HG03066 (cell line): ENCODE data around the gene KRT27.
"Not testable (repeated sequence)": the region's sequence is repeated elsewhere in the genome, so short reads cannot be mapped to it uniquely, and the experiment has no call there.

ENCODE experiments used
- ATAC-seq: cut with Tn5 transposase; IDR thresholded peaks from one replicate; pipeline ENCODE4 v1.9.1; 2021; ENCODE audit warnings: low read depth; ENCODE audit not compliant: unreplicated experiment

KRT27 gene

DNA sequence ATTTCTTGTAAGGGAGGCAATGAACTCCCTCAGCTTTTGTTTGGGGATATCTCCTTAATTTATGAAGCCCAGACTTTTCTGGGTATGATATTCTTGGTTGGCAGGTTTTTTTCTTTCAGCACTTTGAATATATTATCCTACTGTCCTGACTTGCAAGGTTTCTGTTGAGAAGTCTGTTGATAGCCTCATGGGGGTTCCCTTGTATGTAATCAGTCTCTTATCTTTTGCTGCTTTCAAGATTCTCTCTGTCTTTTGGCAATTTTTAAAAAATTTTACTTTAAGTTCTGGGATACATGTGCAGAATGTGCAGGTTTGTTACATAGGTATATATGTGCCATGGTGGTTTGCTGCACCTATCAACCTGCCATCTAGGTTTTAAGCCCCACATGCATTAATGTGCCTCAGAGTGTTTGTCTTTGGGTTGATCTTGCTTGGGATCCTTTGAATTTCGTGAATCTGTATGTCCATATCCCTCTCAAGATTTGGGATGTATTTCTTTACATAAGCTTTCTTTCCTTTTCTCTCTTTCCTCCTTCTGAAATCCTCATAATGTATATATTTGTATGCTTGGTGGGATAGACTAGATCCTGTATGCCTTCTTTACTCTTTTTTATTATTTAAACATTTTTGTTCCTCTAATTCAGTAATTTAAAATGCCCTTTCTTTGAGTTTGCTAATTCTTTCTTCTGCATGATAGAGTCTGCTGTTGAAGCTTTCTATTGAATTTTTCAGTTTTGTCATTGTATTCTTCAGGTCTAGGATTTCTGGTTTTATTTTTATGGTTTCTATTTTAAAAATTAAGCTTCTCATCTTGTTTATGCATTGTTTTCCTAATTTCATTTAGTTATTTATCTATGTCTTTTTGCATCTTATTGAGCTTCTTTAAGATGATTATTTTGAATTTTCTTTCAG lies 22.0 kb downstream of the KRT27 start:
- ATAC-seq: no peak

DNA sequence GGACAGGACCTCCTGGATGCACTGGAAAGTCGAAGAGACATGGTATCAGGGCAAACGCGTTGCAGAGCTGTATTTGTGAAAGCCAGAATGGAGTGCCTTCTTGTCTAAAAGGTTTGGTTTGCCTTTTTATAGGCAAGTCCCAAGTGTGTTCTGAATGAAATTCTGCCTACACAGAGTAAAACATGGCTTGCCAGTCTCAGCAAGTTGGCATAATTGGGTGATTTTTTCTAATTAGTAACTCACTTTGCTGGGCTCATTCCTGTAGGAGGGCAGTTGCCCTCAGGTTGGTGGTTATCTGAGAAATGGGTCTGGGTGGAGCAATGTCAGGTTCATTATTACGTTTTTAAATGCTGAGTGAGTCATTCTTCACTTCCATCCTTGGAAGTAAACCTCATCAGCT lies 27.1 kb downstream of the KRT27 start, which contains the start of gene KRT25:
Gene KRT25 (minus strand): TSS at position 101 of the 400 bp plus-strand sequence. CDS start 60 bp downstream, at position 41.
- ATAC-seq: no peak

DNA sequence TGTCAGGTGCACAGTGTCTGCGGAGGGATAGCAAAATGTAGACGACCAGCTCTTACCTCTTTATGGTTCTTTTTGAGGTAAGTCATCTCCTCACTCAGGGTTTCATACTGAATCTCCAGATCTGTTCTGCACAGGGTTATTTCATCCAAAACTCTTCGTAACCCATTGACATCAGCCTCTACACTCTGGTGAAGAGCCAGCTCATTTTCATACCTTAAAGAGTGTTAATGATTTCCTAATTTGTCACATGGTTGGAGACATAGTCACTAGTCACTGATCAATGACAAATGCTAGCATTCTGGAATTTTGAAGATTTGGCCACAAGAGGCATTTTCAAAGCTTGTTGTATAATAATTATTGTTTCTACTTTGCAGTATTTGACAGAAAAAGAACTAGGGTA lies 28.5 kb downstream of the KRT27 start:
- no peak for ATAC-seq

DNA sequence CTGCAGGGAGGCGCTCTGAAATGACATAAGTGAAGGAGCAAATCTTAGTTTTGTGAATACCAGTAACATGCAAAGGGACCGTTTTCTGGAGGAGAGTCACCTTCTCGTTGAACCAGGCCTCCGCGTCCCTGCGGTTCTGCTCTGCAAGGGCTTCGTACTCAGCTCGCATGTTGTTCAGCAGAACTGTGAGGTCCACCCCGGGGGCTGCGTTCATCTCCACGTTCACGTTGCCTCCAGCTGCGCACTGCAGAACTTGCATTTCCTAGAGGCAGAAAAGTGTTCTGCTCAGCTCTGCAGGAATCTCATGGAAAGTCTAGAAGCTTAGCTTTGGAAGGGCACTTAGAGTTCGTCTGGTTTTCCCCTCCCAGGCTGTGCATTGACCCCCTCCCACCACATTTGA lies 31.3 kb downstream of the KRT27 start:
- no peak for ATAC-seq

DNA sequence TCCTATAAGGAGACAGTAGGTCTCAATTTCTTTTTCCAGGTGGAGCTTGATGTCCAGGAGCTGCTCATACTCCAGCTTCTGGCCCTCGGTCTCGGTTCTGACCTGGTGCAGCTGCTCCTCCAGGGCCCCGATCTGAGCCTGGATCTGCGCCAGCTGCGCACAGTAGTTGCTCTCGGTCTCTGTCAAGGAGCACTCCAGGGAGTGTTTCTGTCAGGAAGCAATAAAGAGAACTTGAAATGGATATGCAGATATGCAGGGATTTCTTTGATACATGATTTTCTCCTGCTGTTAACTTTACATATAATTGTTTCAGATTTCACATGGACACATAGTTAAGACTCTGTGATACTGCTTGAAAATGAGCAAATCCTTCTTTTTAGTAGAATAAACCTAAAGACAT lies 32.0 kb downstream of the KRT27 start:
- no peak for ATAC-seq

DNA sequence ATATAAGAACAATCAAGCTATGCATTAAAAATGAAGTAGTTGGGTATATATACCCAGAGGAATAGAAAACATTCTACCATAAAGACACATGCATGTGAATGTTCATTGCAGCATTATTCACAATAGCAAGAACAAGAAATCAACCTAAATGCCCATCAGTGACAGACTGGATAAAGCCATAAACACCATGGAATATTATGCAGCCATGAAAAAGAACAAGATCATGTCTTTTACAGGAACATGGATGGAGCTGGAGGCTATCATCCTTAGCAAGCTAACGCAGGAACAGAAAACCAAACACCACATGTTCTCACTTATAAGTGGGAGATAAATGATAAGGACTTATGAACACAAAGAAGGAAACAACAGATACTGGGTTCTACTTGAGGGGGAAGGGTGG lies 33.7 kb downstream of the KRT27 start:
- ATAC-seq: not testable (repeated sequence)

DNA sequence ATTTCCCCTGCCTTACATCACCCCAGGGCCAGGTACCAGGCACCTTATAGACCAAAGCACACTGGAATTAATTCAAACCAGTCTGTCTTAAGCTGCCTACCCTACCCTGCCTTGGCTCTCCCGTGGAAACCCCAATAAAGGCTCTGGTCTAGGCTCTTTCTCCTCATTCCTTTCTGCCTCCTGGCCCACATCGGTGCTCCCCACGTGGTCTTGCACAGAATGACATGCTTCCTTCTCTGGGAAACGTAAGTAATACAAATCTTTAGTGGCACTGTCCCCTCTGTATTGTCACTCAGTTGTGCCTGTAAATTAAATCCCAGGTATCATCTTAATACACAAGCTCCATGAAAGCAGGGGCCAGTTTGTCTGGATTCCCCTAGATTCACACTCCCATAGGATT lies 43.8 kb downstream of the KRT27 start:
- ATAC-seq: no peak

DNA sequence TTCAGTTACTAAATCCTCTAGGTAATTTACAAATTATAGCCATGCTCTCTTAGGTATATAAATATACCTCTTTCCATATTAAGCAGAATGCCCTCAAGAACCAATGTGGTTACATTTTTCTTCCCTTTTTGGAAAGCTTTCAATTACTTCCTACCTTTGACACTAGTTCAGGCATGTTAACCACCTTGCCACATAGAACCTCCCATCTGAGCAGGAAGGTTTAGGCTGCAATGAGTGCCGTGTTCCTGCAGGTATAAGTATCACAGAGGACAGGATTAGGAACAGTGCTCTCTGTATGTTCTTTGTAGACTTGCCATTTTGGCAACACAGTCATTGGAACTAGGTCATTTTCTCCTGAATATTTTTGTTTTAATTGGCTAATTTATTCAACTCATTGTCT lies 47.3 kb downstream of the KRT27 start:
- ATAC-seq: no peak

DNA sequence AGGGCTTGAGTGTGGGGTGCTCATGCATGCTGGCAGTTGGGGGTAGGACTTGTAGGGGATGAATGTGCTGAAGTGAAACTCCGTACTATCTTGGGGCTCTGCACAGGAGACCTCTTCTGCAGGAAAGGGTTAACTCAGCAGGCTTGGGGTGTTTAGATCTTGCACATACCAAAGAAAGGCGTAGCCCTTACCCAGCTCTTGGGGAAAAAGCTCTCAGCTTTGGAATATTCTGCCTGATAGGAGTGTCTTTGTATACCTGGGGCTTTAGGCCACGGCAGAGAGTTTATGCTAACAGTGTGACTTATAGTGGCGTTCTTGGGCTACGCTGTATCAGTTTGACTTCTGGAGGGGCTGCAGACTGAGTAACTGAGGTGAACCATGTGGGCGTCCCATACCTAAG lies 48.3 kb downstream of the KRT27 start:
- no peak for ATAC-seq

DNA sequence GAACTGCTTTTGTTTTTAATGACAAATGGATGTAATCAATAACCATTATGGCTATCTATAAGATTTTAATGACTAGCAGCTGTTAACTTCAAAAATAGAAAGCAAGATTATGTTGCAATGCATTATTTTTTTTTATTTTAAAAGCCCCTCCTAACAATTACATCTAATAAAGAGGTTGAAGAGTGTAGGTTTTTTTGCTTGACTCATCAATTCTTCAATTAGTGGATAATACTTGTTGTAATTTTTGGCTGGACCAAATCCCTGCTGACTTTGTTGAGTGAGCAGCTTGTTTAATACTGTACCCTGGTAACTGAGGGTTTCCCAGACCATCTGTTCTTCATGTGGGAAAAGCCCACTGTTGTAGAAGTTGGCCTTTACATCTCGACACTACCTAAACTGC lies 51.4 kb downstream of the KRT27 start:
- no peak for ATAC-seq

DNA sequence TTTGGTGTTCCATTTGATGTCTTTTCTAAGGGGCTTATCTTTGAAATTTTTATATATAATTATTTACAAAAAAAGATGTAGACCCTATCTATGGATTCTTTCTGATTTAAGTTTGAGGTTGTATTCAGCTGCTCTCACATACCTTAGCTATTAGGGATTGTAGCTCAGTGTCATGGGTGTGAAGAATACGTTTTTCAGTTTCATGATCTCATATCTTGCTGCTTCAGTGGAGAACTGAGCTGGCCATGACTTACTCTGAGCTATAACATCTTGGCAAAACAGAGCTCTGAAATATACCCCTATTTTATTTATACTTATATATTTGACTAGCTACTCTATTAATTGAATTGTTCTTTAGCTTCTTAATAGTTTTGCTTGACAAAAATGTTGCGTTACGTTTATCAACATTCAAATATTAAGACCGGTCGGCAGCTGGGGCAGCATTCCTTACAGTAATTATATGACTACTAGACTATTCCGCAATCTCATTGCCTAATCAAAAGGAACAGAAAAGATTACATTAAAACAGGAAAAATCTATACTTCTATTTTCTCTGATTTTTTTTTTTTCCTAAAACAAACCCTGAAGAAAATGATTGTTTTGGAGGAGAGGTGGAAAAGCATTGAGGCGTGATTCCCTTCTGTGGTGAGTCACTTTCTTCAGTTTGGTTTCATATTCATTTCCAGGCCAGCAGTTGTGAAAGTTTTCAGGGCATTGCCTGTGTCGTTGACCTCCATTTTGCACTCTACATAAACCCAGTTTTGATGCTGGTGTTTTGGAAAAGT lies 54.7 kb downstream of the KRT27 start:
- ATAC-seq: no peak

DNA sequence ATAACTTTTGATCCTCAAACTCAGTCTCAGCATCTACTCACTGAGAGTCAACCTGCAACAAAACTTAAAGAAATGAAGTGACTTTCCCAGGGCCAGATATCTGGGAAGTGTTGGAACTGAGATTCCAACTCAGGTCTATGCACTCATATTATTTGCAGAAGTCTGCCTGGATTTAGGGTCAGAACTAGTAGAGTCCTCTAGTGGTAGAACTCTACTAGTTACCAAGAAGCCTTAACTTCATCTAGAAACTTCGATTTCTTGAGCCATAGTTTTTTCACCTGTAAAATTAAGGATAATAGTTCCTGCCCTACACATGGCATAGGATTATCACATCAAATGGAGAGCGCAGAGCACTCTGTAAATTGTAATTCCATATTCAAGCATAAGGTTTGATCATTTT lies 55.4 kb downstream of the KRT27 start:
- no peak for ATAC-seq
